PC-3 (cell line): ENCODE data around the gene USF3. TPM values are rescaled to one million over a fixed set of nuclear protein-coding genes. Genes with fewer than 3 reads are reported as not detected.

Source experiments
- ATAC-seq: fragments of 200-7000 bp; cut with Tn5 transposase; 2 replicates; pipeline ENCODE4 v1.9.1; 2020; ENCODE audit warnings: mild to moderate bottlenecking, moderate library complexity
- BruUV-seq: library from RNA; stranded (reverse); fragments of 400-500 nt; replicated peaks from 2 replicates; lab custom pipeline; 2021; lab: Mats Ljungman, UMichigan
- CTCF ChIA-PET: fragments of 300-600 bp; sonication (Branson Sonifier 250); formaldehyde crosslinking; loops from one replicate; lab custom pipeline; 2022; ENCODE audit warnings: antibody characterized with exemption; lab: Charles Lee
- POLR2A ChIA-PET: fragments of 300-600 bp; sonication (Branson Sonifier 250); formaldehyde crosslinking; loops from one replicate; lab custom pipeline; 2022; ENCODE audit warnings: antibody characterized with exemption; ENCODE audit not compliant: unreplicated experiment; lab: Charles Lee
- DNase-seq: peaks from one replicate; pipeline ENCODE4 v3.0.0-alpha.2; 2015
- H2AFZ ChIP-seq: fragments of 300-600 bp; sonication (generic); 2 replicates; pipeline ENCODE4 v1.6.0; 2016; ENCODE audit warnings: antibody characterized with exemption, low read length
- H3F3A ChIP-seq: fragments of 300-600 bp; sonication (generic); one replicate; pipeline ENCODE4 v1.6.0; 2017; ENCODE audit warnings: antibody characterized with exemption, low read length, control low read depth, mild to moderate bottlenecking; ENCODE audit not compliant: unreplicated experiment
- H3K27ac ChIP-seq: fragments of 300-600 bp; sonication (generic); 2 replicates; pipeline ENCODE4 v1.5.1; 2016; ENCODE audit warnings: mild to moderate bottlenecking, low read length
- H3K27me3 ChIP-seq: fragments of 300-600 bp; sonication (generic); 2 replicates; pipeline ENCODE4 v1.6.1; 2016; ENCODE audit warnings: low read length, mixed read lengths
- H3K36me3 ChIP-seq: fragments of 300-600 bp; sonication (generic); 2 replicates; pipeline ENCODE4 v1.6.1; 2016; ENCODE audit warnings: low read depth, mixed run types, low read length, mixed read lengths
- H3K4me1 ChIP-seq: fragments of 300-600 bp; sonication (generic); 2 replicates; pipeline ENCODE4 v1.5.1; 2016; ENCODE audit warnings: low read length; ENCODE audit not compliant: insufficient read depth
- H3K4me2 ChIP-seq: fragments of 300-600 bp; sonication (generic); 2 replicates; pipeline ENCODE4 v1.6.0; 2016; ENCODE audit warnings: low read length
- H3K4me3 ChIP-seq: fragments of 300-600 bp; sonication (generic); 2 replicates; pipeline ENCODE4 v1.5.1; 2016; ENCODE audit warnings: mild to moderate bottlenecking, low read length, mixed read lengths
- H3K79me2 ChIP-seq: fragments of 300-600 bp; sonication (generic); 2 replicates; pipeline ENCODE4 v1.6.1; 2017; ENCODE audit warnings: low read length, mixed read lengths
- H3K9ac ChIP-seq: fragments of 300-600 bp; sonication (generic); 2 replicates; pipeline ENCODE4 v1.6.0; 2016; ENCODE audit warnings: mild to moderate bottlenecking, low read length
- H3K9me2 ChIP-seq: fragments of 300-600 bp; sonication (generic); replicated peaks from 2 replicates; pipeline ENCODE4 v1.6.1; 2016; ENCODE audit warnings: mixed run types, low read length, mixed read lengths
- H3K9me3 ChIP-seq: fragments of 300-600 bp; sonication (generic); 2 replicates; pipeline ENCODE4 v1.6.1; 2016; ENCODE audit warnings: low read length, mixed read lengths
- H4K20me1 ChIP-seq: fragments of 300-600 bp; sonication (generic); 2 replicates; pipeline ENCODE4 v1.6.1; 2016; ENCODE audit warnings: low read length, mixed read lengths
- CTCF ChIP-seq: fragments of 300-600 bp; sonication (generic); conservative IDR thresholded peaks from 2 replicates; pipeline ENCODE4 v1.5.1; 2017; ENCODE audit warnings: antibody characterized with exemption, low read depth, mild to moderate bottlenecking, low read length
- EZH2 ChIP-seq: fragments of 300-600 bp; sonication (generic); IDR thresholded peaks from one replicate; pipeline ENCODE4 v1.6.1; 2017; ENCODE audit warnings: antibody characterized with exemption, mild to moderate bottlenecking, low read length; ENCODE audit not compliant: unreplicated experiment
- EZH2phosphoT487 ChIP-seq: fragments of 300-600 bp; sonication (generic); IDR thresholded peaks from 2 replicates; pipeline ENCODE4 v1.6.1; 2018; ENCODE audit warnings: mild to moderate bottlenecking, antibody characterized with exemption, low read length, borderline replicate concordance
- intact Hi-C: fragments of 100-400 bp; cut with micrococcal nuclease; formaldehyde crosslinking; loops from 2 replicates; pipeline ENCODE4 v1.9.0; 2023
- total RNA-seq: library from RNA; depleted of rRNA; stranded (reverse); fragments of >200 nt; gene quantifications from 2 replicates; pipeline ENCODE4 v1.2.3, GENCODE V29; 2014; rRNA removed

USF3 gene
- total RNA-seq, 1 experiment from 2014 or later, result 10.5 TPM

GRCh38 chr3:113600418-113601182, 95.8 kb downstream of the USF3 start:
- Histone ChIP-seq H3K4me2 (no peak overlapping the region), H3K27ac (no peak overlapping the region), H3K79me2 (no peaks in the 10 kb centered on the region), H3K9me3 (no peaks in the 10 kb centered on the region), H3K4me3 (no peak overlapping the region), H3K36me3 (no peaks in the 10 kb centered on the region), H3K9ac (no peak overlapping the region), H3K9me2 (no peaks in the 10 kb centered on the region), H3K27me3 (no peaks in the 10 kb centered on the region), H2AFZ (no peak overlapping the region), H3F3A (no peaks in the 10 kb centered on the region), H3K4me1 (no peaks in the 10 kb centered on the region), H4K20me1 (no peaks in the 10 kb centered on the region)
- ChIA-PET CTCF (no interaction called here), POLR2A (no interaction called here)
- TF ChIP-seq CTCF, result no peak
- no peak for TF ChIP-seq EZH2
- no peak for TF ChIP-seq EZH2phosphoT487
- no peak for DNase-seq
- no TSS peak for BruUV-seq
- intact Hi-C loops, result no loop called here
- no peak; the same call in 1 of the 2 replicates for ATAC-seq

Other genes with a start within 250 kb of the USF3 start
- gene SPICE1, start 181.5 kb downstream of the USF3 start, total RNA-seq, result 9.0 and 18.5 TPM in 2 replicates
- gene SIDT1, start 164.1 kb downstream of the USF3 start, total RNA-seq, result 14.1 and 18.4 TPM in 2 replicates
- gene NAA50, start 49.6 kb upstream of the USF3 start, total RNA-seq, result 859 and 989 TPM in 2 replicates
- gene ATP6V1A, start 50.4 kb upstream of the USF3 start, total RNA-seq, result 40.3 and 43.8 TPM in 2 replicates
- 2.8 and 4.5 TPM in 2 replicates for gene GRAMD1C, start 142.1 kb upstream of the USF3 start, total RNA-seq